ENCODE data around the gene UBR3.

GRCh38 chr2:170009209-170009608, 182.0 kb downstream of the UBR3 start:
- TF ChIP-seq CTCF (IDR thresholded peaks at IDR 0.05; ENCODE audit: low read depth, low read length) (no peak), EZH2phosphoT487 (IDR thresholded peaks at IDR 0.05; ENCODE audit: low read depth) (no peak)

Measured in OCI-LY3 (cell line).